Mucosa of gallbladder (tissue), 1 donor: ENCODE measurements around the gene BORCS8. TPM values are rescaled to one million over a fixed set of nuclear protein-coding genes. Genes with fewer than 3 reads are reported as not detected.
A peak's percentile ranks its signal among the peaks of the same experiment; 100 is the strongest.
"Not testable (repeated sequence)": the region's sequence is repeated elsewhere in the genome, so short reads cannot be mapped to it uniquely, and the experiment has no call there.

ENCODE experiments used
- DNase-seq: peaks from one replicate; pipeline ENCODE4 v3.0.0-alpha.2; 2020; ENCODE audit warnings: low spot score
- total RNA-seq: library from RNA; stranded (reverse); gene quantifications from one replicate; pipeline ENCODE4 v1.2.1, GENCODE V29; 2021
- donor health status: DM: no; HTN: no; CAD: no.

The BORCS8 gene
- total RNA-seq, 1 donor from 2014 or later, result 29.8 TPM

DNA sequence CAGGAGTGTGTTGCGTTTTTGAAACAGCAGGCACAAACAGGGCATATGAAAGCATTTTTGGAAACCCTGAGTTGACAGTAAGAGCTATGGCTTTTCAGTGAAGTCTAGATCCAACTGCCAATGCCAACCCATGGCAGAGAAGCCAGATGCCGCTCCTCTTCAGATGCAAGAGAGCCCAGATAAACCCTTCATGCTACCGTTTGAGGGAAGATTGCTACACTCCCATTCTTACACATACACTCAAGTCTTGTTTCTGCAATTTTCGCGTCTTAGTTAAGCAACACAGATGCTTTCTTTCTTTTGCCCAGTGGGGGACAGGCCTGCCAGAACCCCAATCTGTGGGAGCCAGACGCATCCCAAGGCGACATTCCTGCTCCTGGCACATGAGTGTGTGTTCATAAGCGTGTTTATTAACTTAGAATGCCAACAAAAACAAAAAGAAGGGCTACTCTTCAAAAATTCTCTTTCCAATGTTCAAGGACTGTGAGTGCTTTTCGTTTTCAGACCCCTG, 10.4 kb downstream of the BORCS8 start:
- no peak for DNase-seq

DNA sequence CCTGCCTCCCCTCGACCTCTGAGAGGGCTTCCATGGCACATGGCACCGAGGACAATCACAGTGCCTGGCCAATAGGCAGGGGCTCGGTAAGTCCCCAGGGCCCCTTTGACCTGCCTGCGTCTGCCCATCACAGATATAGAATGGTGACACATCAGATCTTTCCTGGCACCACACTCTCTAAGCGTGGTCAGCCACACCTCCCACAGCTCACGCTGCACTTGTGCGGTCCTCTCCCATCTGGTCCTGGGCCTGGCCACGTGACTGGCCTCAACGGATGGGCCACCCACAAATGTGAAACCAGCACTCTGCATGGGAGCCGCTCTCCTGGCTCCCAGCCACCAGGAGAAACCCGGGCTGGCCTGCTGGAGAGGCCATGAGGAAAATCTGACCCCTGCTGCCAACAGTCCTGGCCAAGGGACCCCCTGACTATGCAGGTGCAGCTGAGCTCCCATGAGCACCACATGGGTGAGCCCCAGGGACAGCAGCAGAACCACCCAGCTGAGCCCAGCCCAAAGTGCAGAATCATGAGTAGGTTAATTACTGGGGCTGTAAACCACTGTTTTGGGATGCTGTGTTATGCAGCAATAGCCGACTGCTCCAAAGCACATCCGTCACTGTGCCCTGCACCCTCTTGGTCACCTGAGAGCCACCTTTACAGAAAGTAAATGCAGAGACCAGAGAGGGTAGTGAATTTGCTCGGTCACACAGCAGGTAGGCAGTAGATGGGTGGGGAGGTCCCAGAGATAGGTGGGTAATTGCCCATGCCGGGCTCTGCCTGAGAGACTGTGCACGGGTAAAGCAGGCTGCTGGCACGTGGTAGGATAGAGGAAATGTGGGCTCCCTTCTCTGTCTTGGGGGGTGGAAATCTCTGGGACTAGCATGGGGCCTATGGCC, 12.2 kb downstream of the BORCS8 start:
- no peak for DNase-seq

GRCh38 chr19:19176950-19177349, 15.0 kb downstream of the BORCS8 start:
- no peak for DNase-seq

GRCh38 chr19:19173243-19173642, 18.7 kb downstream of the BORCS8 start:
- DNase-seq, result not testable (repeated sequence)

GRCh38 chr19:19171821-19172532, 20.0 kb downstream of the BORCS8 start:
- no peak for DNase-seq

GRCh38 chr19:19170873-19171672, 20.9 kb downstream of the BORCS8 start:
- DNase-seq, result no peak

DNA sequence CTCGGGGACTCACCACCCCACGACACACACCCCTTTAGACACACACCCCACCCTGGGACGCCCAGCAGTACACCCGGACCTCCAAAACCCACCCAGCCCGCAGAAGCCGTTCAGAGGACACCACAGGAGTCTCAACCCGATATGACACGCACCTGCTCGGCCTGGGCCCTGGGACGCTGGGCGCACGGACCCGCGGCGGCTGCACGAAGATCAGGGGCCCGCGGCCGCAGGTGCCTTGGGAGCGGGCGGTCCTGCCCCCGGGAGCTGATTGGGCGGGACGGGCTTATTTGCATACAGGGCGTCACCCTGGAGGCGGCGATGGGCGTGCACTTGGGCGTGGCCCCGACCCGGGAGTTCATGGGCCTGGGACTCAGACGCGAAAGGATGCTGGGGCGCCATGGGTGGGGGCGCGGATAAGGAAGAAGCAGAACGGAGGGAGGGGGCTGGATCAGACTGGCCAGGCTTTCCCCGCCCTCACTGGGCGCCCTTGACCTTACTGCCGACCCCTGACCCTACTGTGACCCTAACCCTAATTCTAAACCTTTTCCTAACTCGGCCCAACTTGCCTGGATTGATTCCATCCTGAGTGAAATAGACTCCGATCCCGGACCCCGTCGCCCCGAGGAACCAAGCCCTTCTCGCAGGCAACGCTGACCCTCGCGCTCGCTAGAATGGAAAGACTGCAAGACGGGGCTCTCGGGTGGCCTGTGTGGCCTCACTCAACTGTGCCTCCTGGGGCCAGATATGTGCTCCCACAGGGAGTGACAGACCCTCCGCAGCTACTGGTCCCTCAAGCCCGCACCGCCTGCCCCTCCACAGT, 21.7 kb downstream of the BORCS8 start, which contains the start of gene MEF2B:
MEF2B (minus strand) TSS at position 211 of the 820 bp plus-strand sequence. CDS start 19,528 bp downstream, outside the sequence.
- DNase-seq, result peak; percentile 64

- DNase-seq, result no peak
Observed at GRCh38 chr19:19169236-19170052, 22.5 kb downstream of the BORCS8 start.

GRCh38 chr19:19167612-19168011, 24.3 kb downstream of the BORCS8 start:
- DNase-seq, result no peak

- no peak for DNase-seq
Observed at GRCh38 chr19:19165396-19165795, 26.6 kb downstream of the BORCS8 start.

- DNase-seq, result no peak
Observed at GRCh38 chr19:19162495-19162894, 29.5 kb downstream of the BORCS8 start.

DNA sequence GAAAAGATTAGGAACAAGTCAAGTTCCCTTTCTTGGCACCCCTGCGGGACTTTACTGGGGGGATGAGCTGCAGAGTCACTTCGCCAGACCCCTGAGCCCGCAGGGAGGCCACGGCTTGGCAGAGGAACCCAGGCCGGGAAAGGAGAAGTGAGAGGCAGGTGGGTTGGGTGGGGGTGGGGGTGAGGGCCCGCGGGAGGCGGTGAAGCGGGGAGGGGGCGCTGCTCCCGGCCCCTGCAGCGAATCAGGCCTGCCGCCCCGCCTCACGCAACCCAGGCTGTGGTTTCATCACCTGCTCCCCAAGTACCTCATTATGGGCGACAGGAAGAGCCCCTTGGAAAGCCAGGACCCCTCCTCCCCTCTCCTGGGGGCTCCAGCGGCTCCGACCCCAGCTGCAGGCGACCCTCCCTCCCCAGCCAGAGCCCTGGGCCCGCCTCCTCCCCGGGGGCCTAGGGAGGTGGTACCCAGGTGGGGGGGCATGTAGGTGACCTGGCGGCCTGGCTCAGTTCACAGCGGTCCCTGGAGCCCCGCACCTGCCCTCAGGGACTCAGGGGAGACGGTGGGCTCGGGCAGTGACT, 31.4 kb downstream of the BORCS8 start:
- no peak for DNase-seq

DNA sequence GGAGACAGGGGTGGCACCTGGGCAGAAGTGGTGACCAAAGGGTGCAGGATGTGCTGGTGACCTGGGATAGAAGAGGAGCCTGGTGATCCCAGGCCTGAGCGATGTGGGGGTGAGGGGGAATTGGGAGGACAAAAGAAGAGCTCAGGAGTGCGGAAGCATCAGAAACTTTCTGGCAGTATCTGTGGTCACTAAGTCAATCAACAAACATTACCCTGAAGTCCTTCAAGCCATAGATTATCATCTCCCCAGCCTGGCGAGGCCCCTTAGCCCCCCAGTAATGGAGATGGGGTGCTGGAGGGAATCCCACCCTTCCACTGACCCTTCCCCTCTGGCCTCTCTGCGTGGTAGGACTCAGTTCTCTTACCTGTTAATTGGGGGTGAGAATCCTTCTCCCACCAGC, 32.4 kb downstream of the BORCS8 start:
- no peak for DNase-seq

DNA sequence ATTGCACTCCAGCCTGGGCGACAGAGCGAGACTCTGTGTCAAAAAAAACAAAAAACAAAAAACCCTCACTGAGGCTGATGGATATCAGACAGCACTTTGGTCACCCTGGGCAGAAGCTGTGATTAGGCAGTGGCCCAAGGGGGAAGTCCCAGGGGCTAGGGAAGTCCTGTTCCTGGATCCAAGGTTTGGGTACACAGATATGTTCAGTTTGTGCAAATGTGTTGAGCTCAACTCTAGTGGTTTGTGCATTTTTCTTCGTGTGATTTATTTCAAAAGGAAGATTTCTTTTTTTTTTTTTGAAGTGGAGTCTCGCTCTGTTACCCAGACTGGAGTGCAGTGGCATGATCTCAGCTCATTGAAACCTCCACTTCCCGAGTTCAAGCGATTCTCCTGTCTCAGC, 34.1 kb downstream of the BORCS8 start:
- no peak for DNase-seq

DNA sequence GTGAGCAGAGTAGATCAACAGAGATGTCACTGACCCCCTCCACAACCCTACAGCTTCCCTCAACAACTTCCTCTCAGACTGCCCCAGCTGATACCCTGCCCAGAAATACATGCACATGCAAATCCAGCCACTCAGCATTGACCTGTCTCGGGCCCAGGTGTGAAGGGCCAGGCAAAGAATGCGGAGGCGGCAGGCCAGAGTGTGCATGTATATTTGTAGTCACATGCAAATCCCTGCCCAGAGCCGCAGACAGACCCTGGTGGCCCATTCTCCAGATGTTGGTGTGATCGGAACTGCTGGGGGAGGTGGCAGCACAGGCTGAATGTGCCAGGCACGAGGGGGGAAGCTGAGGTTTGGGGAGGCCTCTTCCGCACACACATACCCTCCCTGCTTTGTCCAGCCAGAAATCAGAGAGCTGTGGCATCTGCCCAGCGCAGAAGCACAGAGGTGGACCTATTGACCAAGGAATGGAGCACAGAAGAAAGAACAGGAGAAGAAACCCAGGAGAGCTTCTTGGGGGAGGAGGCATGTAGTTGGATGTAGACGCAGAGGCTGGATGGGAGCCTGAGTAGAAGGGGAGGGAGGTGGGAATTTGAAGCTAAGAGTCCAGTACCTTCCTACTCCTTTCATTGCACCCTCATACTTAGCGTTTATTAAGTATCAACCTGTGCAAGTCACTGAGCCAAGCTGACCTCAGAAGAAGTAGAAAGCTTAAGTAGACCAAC, 36.3 kb downstream of the BORCS8 start:
- no peak for DNase-seq

- DNase-seq, result no peak
Observed at GRCh38 chr19:19154768-19155494, 37.0 kb downstream of the BORCS8 start.

- no peak for DNase-seq
Observed at GRCh38 chr19:19152668-19153384, 39.1 kb downstream of the BORCS8 start.

DNA sequence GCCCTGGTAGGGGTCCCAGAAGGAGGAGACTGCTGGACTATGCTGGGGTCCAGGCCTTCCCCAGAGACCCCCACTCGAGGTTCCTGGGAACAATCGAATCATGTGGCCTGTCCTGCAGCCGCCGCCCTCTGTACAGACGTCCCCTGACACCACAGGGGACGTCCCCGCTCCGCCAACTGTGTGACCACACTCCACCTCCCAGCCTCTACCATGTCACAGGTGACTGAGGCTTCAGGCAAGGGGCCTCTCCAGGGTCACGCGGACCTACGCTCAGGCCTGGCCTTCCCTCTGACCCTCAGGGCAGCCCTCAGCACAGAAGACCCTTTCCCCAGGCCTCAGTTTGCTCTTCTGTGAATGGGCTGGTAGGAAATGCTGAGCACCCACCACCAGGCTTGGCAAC, 40.5 kb downstream of the BORCS8 start:
- DNase-seq, result no peak
